HG03558 (cell line): ENCODE results near the gene DOCK1.

ENCODE experiments used
- ATAC-seq: cut with Tn5 transposase; IDR thresholded peaks from one replicate; pipeline ENCODE4 v1.9.1; 2021; ENCODE audit warnings: moderate number of reproducible peaks; ENCODE audit not compliant: unreplicated experiment; ENCODE audit errors: extremely low read depth

Gene DOCK1

GRCh38 chr10:127153181-127153580 lies 248.0 kb downstream of the DOCK1 start:
- no peak for ATAC-seq

GRCh38 chr10:127154831-127155620 lies 249.8 kb downstream of the DOCK1 start:
- ATAC-seq: no peak

GRCh38 chr10:127157089-127157488 lies 251.9 kb downstream of the DOCK1 start:
- no peak for ATAC-seq

- ATAC-seq: no peak
Measured at GRCh38 chr10:127157506-127158200, 252.4 kb downstream of the DOCK1 start.

GRCh38 chr10:127158662-127159061 lies 253.4 kb downstream of the DOCK1 start:
- no peak for ATAC-seq

- no peak for ATAC-seq
Measured at GRCh38 chr10:127159648-127160245, 254.5 kb downstream of the DOCK1 start.

GRCh38 chr10:127161482-127161881 lies 256.3 kb downstream of the DOCK1 start:
- ATAC-seq: no peak

- no peak for ATAC-seq
Measured at GRCh38 chr10:127162841-127163240, 257.6 kb downstream of the DOCK1 start.

GRCh38 chr10:127168261-127168660 lies 263.0 kb downstream of the DOCK1 start:
- no peak for ATAC-seq

- ATAC-seq: no peak
Measured at GRCh38 chr10:127174866-127175265, 269.6 kb downstream of the DOCK1 start.

- ATAC-seq: no peak
Measured at GRCh38 chr10:127175357-127176110, 270.3 kb downstream of the DOCK1 start.

GRCh38 chr10:127176649-127177048 lies 271.4 kb downstream of the DOCK1 start:
- ATAC-seq: no peak

GRCh38 chr10:127179612-127180250 lies 274.5 kb downstream of the DOCK1 start:
- no peak for ATAC-seq

GRCh38 chr10:127182161-127182560 lies 276.9 kb downstream of the DOCK1 start:
- ATAC-seq: no peak

GRCh38 chr10:127184582-127184981 lies 279.4 kb downstream of the DOCK1 start:
- ATAC-seq: no peak

- no peak for ATAC-seq
Measured at GRCh38 chr10:127186813-127187212, 281.6 kb downstream of the DOCK1 start.

GRCh38 chr10:127189226-127189625 lies 284.0 kb downstream of the DOCK1 start:
- ATAC-seq: no peak

- no peak for ATAC-seq
Measured at GRCh38 chr10:127190427-127190826, 285.2 kb downstream of the DOCK1 start.

GRCh38 chr10:127193125-127193524 lies 287.9 kb downstream of the DOCK1 start:
- ATAC-seq: no peak

- ATAC-seq: no peak
Measured at GRCh38 chr10:127194111-127194510, 288.9 kb downstream of the DOCK1 start.
